ENCODE measurements around the gene REV1. TPM values are rescaled to one million over a fixed set of nuclear protein-coding genes. Genes with fewer than 3 reads are reported as not detected.

Gene REV1
- total and polyA plus RNA-seq, 2 of the 4 experiments (the other 2 are of a cell fraction): 13.4 to 30.1 TPM

DNA sequence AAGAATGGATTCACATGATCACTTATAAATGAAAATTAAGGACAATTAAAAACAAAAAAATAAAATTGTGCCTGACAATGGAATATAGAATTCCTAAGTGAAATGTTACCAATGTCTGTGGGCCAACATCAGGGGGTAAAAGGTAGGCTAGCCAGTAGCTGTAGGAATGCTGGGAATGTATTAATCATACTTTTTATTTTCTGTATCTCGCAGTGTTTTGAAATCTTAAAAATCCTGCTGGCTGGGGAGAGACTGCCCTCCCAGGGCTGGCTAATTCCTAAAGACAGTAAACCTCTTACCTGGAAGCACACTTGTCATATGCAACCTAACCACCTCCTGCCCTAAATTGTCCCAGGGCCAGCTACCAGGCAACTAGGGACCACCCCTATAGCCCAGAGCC is 69.8 kb downstream of the REV1 start:
- peaks cover 5 to 26% of the 10 kb centered on the region in 2 experiments; a peak in 3 of 4 replicates for H3K79me1 ChIP-seq (ENCODE audit: low read depth in 1 of 2, low read length in 2 of 2)
- no peak overlapping the region for H3K18ac ChIP-seq (ENCODE audit: low read depth, low read length)
- no peak overlapping the region for H3K4me2 ChIP-seq (ENCODE audit: low read depth, low read length)
- no peak overlapping the region for H2BK5ac ChIP-seq (ENCODE audit: low read depth, low read length, poor library complexity, severe bottlenecking)
- DNase-seq (no peak), ATAC-seq (ENCODE audit: low read depth) (peak; percentile 71)
- ChIA-PET CTCF (no interaction called here), POLR2A (ENCODE audit: unreplicated experiment) (no interaction called here)
- no peak overlapping the region for H2BK20ac ChIP-seq (ENCODE audit: low read depth, low read length)
- no peak overlapping the region for H3K23ac ChIP-seq (ENCODE audit: low read depth, low read length)
- H4K20me1 ChIP-seq (ENCODE audit: insufficient read depth, low read length): peaks cover 13% of the 10 kb centered on the region; the same call in 1 of the 2 replicates
- H2AK9ac ChIP-seq (replicated peaks; ENCODE audit: low read depth, low read length, poor library complexity): peak overlapping the region; percentile 17
- peaks cover 15% of the 10 kb centered on the region for H3K9me1 ChIP-seq (ENCODE audit: insufficient read depth, low read length)
- H3K14ac ChIP-seq (replicated peaks; ENCODE audit: low read depth, low read length): no peak overlapping the region
- in situ Hi-C loops (cut with MboI; ENCODE audit: low sequenced_read_pairs): no loop called here
- no peak overlapping the region for H3K4me3 ChIP-seq (ENCODE audit: insufficient read depth, low read depth, low read length)
- H3K36me3 ChIP-seq (ENCODE audit: control insufficient read depth, insufficient read depth, low read length): peaks cover 31% of the 10 kb centered on the region
- no peak overlapping the region for H3K27ac ChIP-seq (ENCODE audit: insufficient read depth, low read length)
- no peak overlapping the region for H3K9ac ChIP-seq (ENCODE audit: low read depth, low read length)
- H2AFZ ChIP-seq (replicated peaks; ENCODE audit: low read length, poor library complexity): no peak overlapping the region
- no peaks in the 10 kb centered on the region for H3K9me3 ChIP-seq (ENCODE audit: control insufficient read depth, insufficient read depth, low read length)
- WGBS, 2 experiments (ENCODE audit: extremely low coverage in 2 of 2, insufficient read length in 1 of 2): no CpG with 5 or more reads among the region's 1 CpG
- peaks cover 11% of the 10 kb centered on the region for H3K4me1 ChIP-seq (ENCODE audit: control insufficient read depth, insufficient read depth, low read length)
- no TSS peak for BruUV-seq (replicated peaks)
- TF ChIP-seq POLR2A (IDR thresholded peaks at IDR 0.05; ENCODE audit: low read depth, low read length) (no peak), RAD21 (IDR thresholded peaks at IDR 0.05; ENCODE audit: low read length) (no peak), SMC3 (IDR thresholded peaks at IDR 0.05; ENCODE audit: low read depth, low read length) (no peak), FOS (IDR thresholded peaks at IDR 0.05; ENCODE audit: low read depth, low read length) (no peak), CEBPB (IDR thresholded peaks at IDR 0.05; ENCODE audit: low read depth, low read length) (no peak), CTCF (conservative IDR thresholded peaks at IDR 0.05; ENCODE audit: low read depth, low read length) (no peak), RFX5 (IDR thresholded peaks at IDR 0.05; ENCODE audit: low read depth, low read length) (no peak), NFE2L2 (IDR thresholded peaks at IDR 0.05; ENCODE audit: low read depth, low read length) (no peak), USF2 (IDR thresholded peaks at IDR 0.05; ENCODE audit: low read depth, low read length) (no peak), MXI1 (IDR thresholded peaks at IDR 0.05; ENCODE audit: borderline replicate concordance, low read depth, low read length) (no peak), CHD1 (IDR thresholded peaks at IDR 0.05; ENCODE audit: low read depth, low read length) (no peak), MAFK (IDR thresholded peaks at IDR 0.05; ENCODE audit: low read depth, low read length) (no peak), RCOR1 (IDR thresholded peaks at IDR 0.05; ENCODE audit: insufficient replicate concordance, low read length) (no peak)
- TF ChIP-seq, protein P1, sequence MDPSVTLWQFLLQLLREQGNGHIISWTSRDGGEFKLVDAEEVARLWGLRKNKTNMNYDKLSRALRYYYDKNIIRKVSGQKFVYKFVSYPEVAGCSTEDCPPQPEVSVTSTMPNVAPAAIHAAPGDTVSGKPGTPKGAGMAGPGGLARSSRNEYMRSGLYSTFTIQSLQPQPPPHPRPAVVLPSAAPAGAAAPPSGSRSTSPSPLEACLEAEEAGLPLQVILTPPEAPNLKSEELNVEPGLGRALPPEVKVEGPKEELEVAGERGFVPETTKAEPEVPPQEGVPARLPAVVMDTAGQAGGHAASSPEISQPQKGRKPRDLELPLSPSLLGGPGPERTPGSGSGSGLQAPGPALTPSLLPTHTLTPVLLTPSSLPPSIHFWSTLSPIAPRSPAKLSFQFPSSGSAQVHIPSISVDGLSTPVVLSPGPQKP (IDR thresholded peaks at IDR 0.05; ENCODE audit: borderline replicate concordance, low read depth, low read length): no peak
- intact Hi-C loops (cut with micrococcal nuclease): no loop called here
- H4K8ac ChIP-seq (ENCODE audit: low read depth in 2 of 2, low read length in 2 of 2): no peak overlapping the region
- H4K5ac ChIP-seq (ENCODE audit: low read depth, low read length): no peak overlapping the region
- H2BK15ac ChIP-seq (ENCODE audit: low read depth, low read length): no peak overlapping the region
- H3K56ac ChIP-seq (ENCODE audit: extremely low read depth, insufficient read depth, low read length): no peak overlapping the region
- dilution Hi-C loops (cut with HindIII; ENCODE audit: low sequenced_read_pairs, unreplicated experiment): no loop called here
- no peaks in the 10 kb centered on the region for H3K27me3 ChIP-seq (ENCODE audit: control insufficient read depth, insufficient read depth, low read length)
- no peak overlapping the region for H2BK120ac ChIP-seq (ENCODE audit: low read depth, low read length)
- H3K4ac ChIP-seq (ENCODE audit: low read depth, low read length): no peak overlapping the region
- H4K91ac ChIP-seq (ENCODE audit: insufficient read depth, low read depth, low read length): no peak overlapping the region
- no peak overlapping the region; the same call in 1 of the 2 replicates for H2AK5ac ChIP-seq (ENCODE audit: low read depth, low read length)
